Left colon (tissue), 2 donors: ENCODE measurements around the gene LAMTOR2. TPM values are rescaled to one million over a fixed set of nuclear protein-coding genes. Genes with fewer than 3 reads are reported as not detected.

ENCODE experiments used
- ATAC-seq: fragments of 200-7000 bp; cut with Tn5 transposase; one replicate; pipeline ENCODE4 v1.9.1; 2020; ENCODE audit warnings: mild to moderate bottlenecking, moderate library complexity
- DNase-seq, 2 donors: peaks; one replicate each; pipeline ENCODE4 v3.0.0-alpha.2; 2020
- intact Hi-C, 2 donors: fragments of 100-400 bp; cut with DNase I in 1 of 2; cut with micrococcal nuclease in 1 of 2; formaldehyde crosslinking; loops; one replicate each; pipeline versions ENCODE4 v1.11.2 to v1.14.0; 2022; cut with DNase I, micrococcal nuclease
- total RNA-seq, 2 donors: library from RNA; stranded (reverse); fragmentation: NEBNext Ultra II Directional; extraction: Animal tissue kit (Norgen Biotek cat#: 25700); gene quantifications; one replicate each; pipeline ENCODE4 v1.2.1, GENCODE V29; 2021
- donor health status: DM: no; HTN: no; CAD: no.
- donor health status: DM: yes; HTN: yes; CAD: no.

Gene LAMTOR2
- total RNA-seq, 2 donors from 2014 or later, result 70.6 to 72.7 TPM

- intact Hi-C loops, result loop anchor here (2.0 to 5.0 kb wide), 2 partner anchors 135 to 138 kb away; no protein-coding TSS in a partner anchor
- DNase-seq (no peak), ATAC-seq (no peak)
Observed at GRCh38 chr1:156089704-156090103, 35.1 kb downstream of the LAMTOR2 start.

- DNase-seq (no peak), ATAC-seq (no peak)
- intact Hi-C loops, result loop anchor here in 1 of 2 donors (5.0 kb wide), 1 partner anchor 137 kb away; no protein-coding TSS in a partner anchor
Observed at GRCh38 chr1:156090138-156090839, 35.7 kb downstream of the LAMTOR2 start.

GRCh38 chr1:156090840-156091188 lies 36.2 kb downstream of the LAMTOR2 start:
- DNase-seq, result peak; percentile 82 to 93
- intact Hi-C loops, result loop anchor here in 1 of 2 donors (5.0 kb wide), 1 partner anchor 136 kb away; no protein-coding TSS in a partner anchor
- ATAC-seq, result peak; percentile 82

DNA sequence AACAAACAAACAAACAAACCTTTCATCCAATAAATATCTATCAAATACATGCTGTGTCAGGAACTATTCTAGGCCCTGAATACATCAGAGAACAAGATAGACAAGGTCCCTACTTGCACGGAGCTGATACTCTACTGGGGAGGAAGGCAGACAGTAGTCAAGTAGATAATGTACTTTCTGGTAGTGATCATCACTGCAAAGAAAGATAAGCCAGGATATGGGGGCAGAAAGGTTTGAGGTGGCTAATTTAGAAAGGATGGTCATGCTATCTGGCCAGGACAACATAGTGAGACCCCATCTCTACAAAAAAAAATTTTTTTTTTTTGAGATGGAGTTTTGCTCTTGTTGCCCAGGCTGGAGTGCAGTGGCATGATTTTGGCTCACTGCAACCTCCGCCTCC lies 37.0 kb downstream of the LAMTOR2 start:
- intact Hi-C loops, result loop anchor here in 1 of 2 donors (5.0 kb wide), 1 partner anchor 136 kb away; no protein-coding TSS in a partner anchor
- no peak for ATAC-seq
- DNase-seq, result no peak

DNA sequence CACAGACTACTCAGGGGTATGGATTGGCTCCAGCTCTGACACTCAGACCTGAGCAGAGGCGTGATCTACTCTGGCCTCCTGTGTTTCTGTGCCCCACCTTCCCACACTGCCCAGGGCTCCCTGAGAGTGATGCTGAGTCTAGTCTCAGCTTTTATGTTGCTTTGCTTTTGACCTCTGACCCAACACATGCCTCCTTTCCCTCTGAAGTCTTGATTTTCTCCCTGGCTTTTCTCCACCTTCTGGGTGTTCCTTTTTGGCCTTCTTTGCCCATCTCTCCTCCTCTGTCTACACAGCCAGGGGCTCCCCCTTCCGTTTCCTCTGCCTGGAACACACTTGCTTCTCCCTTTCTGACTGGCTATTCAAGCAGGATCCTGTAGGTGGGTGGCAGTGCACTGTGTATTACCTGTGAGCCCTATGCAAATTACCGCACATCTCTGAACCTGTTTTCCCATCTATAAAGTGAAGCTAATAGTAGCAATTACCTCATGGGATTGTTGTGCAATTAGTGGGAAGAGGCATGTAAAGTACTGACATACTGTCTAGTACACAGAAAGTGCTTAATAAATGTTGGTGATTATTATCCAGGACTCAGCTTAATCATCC lies 41.4 kb downstream of the LAMTOR2 start:
- intact Hi-C loops, result loop anchor here (2.0 kb wide), 2 partner anchors 33 to 35 kb away; no protein-coding TSS in a partner anchor
- DNase-seq (no peak), ATAC-seq (no peak)

DNA sequence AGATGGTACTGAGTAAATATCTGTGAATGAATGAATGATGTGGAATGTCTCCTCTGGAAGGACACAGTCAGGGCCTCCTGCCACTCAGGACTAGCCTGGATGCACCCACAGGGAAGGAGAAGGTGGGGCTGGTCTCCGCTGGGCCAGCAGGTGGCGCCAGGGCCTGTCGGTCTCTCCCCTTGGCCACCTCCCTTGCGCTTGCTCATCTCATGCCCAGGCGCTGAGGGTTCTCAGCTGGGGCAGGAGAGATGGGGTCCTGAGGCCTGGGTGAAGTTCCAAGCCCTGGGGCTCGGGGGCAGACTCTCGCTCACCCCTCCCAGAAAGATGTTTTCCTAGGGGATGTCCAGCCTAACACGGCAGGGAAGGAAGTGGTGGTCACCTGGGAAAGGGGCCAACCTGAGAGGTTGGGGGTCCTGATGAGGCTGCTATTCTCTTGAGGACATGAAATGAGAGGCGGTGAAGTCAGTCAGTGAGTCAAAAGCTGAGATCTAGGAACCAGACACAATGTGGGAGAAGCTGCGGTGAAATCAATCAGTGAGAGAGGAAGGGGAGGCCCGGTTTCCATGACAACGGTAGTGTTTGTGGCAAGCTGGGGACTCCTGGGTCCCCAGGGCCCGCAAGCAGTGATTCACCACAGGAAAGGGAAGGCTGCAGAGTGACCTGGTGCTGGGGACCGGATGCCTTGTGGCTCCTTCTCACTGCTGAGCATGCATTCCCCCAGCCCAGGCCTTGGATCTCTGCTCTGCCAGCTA lies 42.2 kb downstream of the LAMTOR2 start:
- intact Hi-C loops, result loop anchor here (2.0 kb wide), 2 partner anchors 32 to 34 kb away; no protein-coding TSS in a partner anchor
- DNase-seq (peak; percentile 87 to 93), ATAC-seq (peak; percentile 76)

DNA sequence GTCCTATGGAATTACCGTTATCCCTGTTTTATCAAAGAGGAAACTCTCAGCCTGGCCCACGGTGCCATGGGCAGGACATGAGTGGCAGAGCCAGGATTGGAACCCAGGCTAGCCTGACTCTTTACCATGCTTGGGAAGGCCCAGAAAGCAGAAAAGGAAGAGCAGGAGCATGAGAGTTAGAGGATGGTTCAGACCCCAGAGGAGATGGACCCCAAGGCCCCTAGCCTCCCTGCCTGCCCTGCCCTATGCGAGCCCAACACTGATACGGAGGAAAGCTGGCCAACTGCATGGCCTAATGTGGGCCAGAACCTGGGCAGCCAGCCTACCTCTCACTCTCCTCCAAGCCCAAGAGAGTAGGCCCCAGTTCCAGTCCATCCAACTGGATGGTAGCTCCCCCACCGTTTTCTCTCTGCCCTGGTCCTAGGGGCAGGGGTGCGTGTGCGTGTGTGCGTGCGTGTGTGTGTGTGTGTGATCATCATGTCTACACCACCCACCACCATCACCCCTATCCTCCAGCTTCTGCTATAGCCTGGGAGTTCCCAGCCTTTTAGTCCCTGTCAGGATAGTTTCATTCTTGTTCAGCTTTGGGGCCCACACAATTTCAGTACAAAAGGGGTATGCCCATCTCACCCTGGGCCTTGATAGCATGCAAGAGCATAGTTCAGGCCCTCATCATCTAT lies 43.1 kb downstream of the LAMTOR2 start:
- no peak for ATAC-seq
- no peak for DNase-seq
- intact Hi-C loops, result loop anchor here (2.0 kb wide), 2 partner anchors 31 to 33 kb away; no protein-coding TSS in a partner anchor

DNA sequence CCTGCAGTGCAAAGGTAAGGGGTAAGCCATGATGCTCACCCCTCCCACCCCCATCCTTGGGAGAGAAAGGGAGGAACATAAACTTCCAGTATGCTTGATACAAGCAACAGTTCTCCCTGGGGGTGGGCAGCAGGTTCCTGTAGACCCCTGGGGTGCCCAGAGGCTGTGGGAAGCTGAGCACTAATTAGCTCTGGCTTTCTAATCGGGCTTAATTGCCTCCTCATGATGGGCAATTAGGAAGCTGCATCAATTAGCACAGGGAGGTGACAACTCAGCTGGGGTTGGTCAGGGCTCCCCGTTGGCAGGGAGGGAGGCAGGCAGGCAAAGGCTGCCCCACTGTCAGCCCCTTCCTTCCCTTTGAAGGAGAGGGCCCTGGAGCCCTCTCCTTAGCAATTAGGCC lies 44.2 kb downstream of the LAMTOR2 start:
- no peak for ATAC-seq
- intact Hi-C loops, result no loop called here
- no peak for DNase-seq

DNA sequence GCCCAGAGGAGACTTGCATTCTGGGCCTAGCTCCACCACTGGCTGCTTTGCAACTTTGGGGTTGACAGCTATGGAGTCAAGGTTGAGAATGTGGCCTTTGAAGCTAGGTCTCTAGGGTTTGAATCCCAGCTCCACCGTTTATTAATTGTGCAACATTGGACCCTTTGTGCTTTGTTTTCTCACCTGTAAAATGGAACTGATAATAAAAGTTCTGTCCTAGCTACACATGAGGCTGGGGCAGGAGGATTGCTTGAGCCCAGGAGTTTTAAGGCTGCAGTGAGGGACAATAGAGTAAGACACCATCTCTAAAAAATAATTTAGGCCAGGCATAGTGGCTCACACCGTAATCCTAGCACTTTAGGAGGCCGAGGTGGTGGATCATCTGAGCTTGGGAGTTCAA lies 44.7 kb downstream of the LAMTOR2 start:
- intact Hi-C loops, result no loop called here
- ATAC-seq, result no peak
- no peak for DNase-seq

DNA sequence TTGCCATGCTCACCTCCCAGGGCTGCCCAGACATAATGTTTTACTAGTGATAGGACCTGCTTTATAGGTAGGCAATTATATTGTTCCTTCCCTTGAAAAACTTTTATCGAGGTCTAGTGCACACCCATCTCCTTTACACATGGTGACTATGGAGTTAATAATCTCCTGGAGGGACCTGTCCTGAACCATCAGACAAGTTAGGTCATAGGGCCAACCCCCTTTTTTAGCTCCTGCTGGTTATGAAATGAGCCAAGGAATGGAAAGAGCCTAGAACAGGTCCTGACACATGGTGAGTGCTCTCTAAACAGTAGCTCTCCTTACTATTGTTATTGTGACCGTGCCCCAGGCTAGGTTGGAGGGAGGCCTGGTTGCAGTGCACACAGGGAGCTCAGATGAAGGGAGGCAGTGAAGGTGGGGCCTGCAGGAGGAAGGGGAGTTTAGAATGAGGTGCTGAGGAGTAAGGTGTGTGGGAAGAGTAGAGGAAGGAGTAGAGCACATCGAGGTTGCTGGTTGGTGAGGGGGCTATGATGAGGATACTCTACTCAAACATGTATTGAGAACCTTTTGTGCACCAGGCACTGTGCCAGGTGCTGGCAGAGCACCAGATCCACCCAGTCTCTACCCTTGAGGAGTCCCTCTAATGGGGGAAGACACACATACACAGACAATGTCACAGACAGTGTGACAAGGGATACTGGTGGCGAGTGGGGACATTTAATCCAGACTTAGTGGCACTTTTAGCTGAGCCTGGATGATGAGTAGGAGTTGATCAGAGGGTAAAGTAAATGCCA lies 45.8 kb downstream of the LAMTOR2 start:
- DNase-seq (no peak), ATAC-seq (peak; percentile 60)
- intact Hi-C loops, result no loop called here

- no peak for DNase-seq
- no peak for ATAC-seq
- intact Hi-C loops, result no loop called here
Observed at GRCh38 chr1:156101880-156102279, 47.3 kb downstream of the LAMTOR2 start.

DNA sequence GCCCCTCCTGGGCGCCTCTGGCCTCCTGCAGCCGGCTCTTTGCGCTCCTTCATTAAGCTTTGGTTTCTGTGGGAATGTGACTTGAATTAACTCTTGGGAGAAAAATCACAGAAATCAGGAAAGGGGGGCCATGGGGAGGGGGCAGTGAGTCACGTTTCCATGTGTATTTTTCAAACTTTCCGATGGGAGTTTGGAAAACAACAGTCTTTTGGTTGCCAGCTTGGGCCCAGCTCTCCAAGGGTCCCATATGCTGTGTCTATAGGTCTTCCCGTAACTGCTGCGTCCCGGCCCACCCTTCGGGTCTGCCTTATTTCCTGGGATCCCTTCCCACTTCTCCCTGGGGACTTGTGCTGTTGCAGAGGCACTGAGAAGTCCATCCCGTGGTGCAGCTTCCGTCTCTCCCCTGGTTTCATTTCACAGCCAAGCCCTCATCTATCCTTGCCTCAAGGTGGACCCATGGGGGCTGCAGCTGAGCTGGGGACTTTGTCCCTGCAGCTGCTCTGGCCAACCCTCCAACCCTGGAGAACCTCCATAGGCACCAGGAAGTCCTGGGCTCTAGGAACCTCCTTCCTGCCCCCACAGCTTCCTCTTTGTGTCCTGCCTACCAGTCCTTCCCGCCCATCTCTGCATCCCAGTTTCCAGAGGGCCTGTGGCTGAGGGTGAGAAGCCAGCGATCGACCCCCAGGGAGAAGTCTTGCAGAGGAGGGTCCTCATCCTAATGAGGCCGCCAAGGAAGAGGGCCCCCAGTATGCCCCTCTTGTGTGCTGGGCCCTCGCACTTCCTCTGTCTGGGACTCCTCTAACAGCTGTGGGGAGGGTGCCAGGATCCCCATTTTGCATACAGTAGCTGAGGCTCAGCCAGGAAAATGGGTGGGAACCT lies 48.3 kb downstream of the LAMTOR2 start:
- DNase-seq (no peak), ATAC-seq (peak; percentile 12)
- intact Hi-C loops, result no loop called here

- intact Hi-C loops, result no loop called here
- DNase-seq (peak in 1 of 2 donors; percentile 70), ATAC-seq (no peak)
Observed at GRCh38 chr1:156103521-156103947, 49.0 kb downstream of the LAMTOR2 start.

- DNase-seq (peak; percentile 77 to 88), ATAC-seq (peak; percentile 52)
- intact Hi-C loops, result no loop called here
Observed at GRCh38 chr1:156104065-156104810, 49.7 kb downstream of the LAMTOR2 start.

DNA sequence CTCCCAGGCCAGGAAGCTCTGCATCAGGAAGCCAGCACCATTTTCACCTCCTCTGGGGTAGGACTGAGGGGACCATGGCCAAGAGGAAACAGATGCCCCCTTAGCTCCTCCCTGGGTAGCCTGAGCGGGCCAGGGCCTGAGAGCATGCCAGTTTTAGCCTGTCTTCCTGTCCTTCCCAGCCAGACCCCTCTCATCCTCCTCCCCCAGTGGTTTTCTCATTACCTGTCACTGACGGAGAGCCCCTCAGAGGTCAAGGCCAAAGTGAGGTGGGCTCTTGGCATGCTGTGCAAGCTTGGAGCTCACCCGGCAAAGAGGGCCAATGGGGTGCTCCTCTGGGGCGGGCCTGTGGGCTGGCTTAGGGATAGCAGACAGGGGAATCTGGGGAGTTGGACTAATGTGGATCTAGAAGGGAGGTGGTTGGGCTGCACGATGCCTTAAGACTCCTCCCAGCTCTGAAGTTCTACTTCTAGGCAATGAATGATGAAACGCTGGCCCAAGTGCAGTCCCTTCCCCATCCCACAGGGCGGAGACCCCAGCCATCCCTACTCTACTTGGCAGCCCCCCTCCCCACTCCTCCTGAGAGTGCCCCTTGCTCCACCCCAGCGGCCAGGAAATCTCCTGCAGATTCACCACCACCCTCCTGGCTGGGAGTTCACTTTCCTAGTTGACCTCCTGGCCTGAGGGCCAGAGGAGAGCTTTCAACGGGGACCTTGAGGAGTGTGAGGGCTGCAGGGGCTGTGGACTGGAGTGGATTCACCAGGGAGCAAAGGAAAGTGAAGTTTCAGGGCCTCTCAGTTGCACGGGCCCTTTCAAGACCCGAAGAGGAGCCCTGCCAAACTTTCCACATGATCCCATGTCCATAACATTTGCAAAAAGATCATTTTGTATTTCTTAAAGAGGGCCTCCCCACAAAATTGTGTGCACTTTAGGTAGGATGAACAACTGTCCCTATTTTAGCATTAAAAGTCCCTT lies 50.6 kb downstream of the LAMTOR2 start:
- DNase-seq (no peak), ATAC-seq (no peak)
- intact Hi-C loops, result no loop called here
